HEK293 (cell line): ENCODE results near the gene HES5.

ENCODE experiments used
- KLF16 ChIP-seq: fragments of 450-650 bp; formaldehyde crosslinking; IDR thresholded peaks from 2 replicates; pipeline ENCODE4 v1.5.1; 2017; ENCODE audit warnings: missing biosample characterization, missing genetic modification characterization
- ZEB2 ChIP-seq: fragments of 450-650 bp; formaldehyde crosslinking; IDR thresholded peaks from 2 replicates; pipeline ENCODE4 v1.5.1; 2016; ENCODE audit warnings: missing biosample characterization, missing genetic modification characterization
- ZNF16 ChIP-seq: fragments of 450-650 bp; formaldehyde crosslinking; IDR thresholded peaks from 2 replicates; pipeline ENCODE4 v1.5.1; 2016; ENCODE audit warnings: low read depth, missing biosample characterization, missing genetic modification characterization
- ZNF776 ChIP-seq: fragments of 450-650 bp; formaldehyde crosslinking; IDR thresholded peaks from 2 replicates; pipeline ENCODE4 v1.5.0; 2017; ENCODE audit warnings: missing biosample characterization, missing genetic modification characterization, borderline replicate concordance
- TF ChIP-seq, protein P1 (sequence below): fragments of 450-650 bp; formaldehyde crosslinking; IDR thresholded peaks from 2 replicates; pipeline ENCODE4 v1.5.1; 2016; ENCODE audit warnings: missing biosample characterization, missing genetic modification characterization

DNA sequence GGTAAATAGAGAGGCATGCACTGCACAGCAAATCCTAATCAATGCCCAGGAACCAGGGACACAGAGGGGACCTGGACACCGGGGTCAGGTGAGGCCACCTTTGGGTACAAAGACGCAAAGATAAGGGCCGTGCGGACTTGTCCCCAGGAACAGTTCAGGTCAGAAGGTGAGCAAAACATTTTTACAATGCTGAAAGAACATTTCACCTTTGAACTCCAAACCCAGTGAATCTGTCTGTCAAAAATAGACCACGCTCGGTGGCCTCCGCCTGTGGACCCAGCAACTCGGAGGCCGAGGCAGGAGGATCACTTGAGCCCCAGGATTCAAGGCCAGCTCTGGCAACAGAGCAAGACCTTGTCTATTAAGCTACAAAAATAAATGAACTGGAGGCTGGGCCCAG lies 41.3 kb upstream of the HES5 start:
- TF ChIP-seq, protein P1, sequence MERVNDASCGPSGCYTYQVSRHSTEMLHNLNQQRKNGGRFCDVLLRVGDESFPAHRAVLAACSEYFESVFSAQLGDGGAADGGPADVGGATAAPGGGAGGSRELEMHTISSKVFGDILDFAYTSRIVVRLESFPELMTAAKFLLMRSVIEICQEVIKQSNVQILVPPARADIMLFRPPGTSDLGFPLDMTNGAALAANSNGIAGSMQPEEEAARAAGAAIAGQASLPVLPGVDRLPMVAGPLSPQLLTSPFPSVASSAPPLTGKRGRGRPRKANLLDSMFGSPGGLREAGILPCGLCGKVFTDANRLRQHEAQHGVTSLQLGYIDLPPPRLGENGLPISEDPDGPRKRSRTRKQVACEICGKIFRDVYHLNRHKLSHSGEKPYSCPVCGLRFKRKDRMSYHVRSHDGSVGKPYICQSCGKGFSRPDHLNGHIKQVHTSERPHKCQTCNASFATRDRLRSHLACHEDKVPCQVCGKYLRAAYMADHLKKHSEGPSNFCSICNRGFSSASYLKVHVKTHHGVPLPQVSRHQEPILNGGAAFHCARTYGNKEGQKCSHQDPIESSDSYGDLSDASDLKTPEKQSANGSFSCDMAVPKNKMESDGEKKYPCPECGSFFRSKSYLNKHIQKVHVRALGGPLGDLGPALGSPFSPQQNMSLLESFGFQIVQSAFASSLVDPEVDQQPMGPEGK = no peak
- no peak for TF ChIP-seq ZEB2 (tag by site-specific recombination)
- TF ChIP-seq KLF16 (tag by site-specific recombination) = no peak
- TF ChIP-seq ZNF16 (tag by site-specific recombination) = no peak
- TF ChIP-seq ZNF776 (tag by site-specific recombination) = no peak
